ENCODE measurements around the gene ZNF532.
A peak's percentile ranks its signal among the peaks of the same experiment; 100 is the strongest.
"Not testable (repeated sequence)": the region's sequence is repeated elsewhere in the genome, so short reads cannot be mapped to it uniquely, and the experiment has no call there.

Gene ZNF532

DNA sequence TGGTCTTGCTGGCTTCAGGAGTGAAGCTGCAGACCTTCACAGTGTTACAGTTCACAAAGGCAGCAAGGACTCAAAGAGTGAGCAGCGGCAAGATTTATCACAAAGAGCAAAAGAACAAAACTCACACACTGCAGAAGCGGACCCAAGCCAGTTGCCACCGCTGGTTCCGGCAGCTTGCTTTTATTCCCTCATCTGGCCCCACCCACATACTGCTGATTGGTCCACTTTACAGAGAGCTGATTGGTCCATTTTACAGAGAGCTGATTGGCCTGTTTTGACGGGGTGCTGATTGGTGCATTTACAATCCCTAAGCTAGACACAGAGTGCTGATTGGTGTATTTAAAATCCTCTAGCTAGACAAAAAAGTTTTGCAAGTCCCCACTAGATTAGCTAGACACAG is 37.2 kb upstream of the ZNF532 start:
- Mint-ChIP-seq H3K4me3 (no peak overlapping the region), H3K36me3 (ENCODE audit: low read depth) (peaks cover 5% of the 10 kb centered on the region), H3K9me3 (peaks cover 18% of the 10 kb centered on the region), H3K27ac (no peak overlapping the region), H3K4me1 (peaks cover 25% of the 10 kb centered on the region), H3K27me3 (ENCODE audit: low read depth, poor library complexity) (peaks cover 7% of the 10 kb centered on the region)
- no peak for DNase-seq
- TF ChIP-seq, protein P1, sequence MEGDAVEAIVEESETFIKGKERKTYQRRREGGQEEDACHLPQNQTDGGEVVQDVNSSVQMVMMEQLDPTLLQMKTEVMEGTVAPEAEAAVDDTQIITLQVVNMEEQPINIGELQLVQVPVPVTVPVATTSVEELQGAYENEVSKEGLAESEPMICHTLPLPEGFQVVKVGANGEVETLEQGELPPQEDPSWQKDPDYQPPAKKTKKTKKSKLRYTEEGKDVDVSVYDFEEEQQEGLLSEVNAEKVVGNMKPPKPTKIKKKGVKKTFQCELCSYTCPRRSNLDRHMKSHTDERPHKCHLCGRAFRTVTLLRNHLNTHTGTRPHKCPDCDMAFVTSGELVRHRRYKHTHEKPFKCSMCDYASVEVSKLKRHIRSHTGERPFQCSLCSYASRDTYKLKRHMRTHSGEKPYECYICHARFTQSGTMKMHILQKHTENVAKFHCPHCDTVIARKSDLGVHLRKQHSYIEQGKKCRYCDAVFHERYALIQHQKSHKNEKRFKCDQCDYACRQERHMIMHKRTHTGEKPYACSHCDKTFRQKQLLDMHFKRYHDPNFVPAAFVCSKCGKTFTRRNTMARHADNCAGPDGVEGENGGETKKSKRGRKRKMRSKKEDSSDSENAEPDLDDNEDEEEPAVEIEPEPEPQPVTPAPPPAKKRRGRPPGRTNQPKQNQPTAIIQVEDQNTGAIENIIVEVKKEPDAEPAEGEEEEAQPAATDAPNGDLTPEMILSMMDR (IDR thresholded peaks at IDR 0.05) = no peak

DNA sequence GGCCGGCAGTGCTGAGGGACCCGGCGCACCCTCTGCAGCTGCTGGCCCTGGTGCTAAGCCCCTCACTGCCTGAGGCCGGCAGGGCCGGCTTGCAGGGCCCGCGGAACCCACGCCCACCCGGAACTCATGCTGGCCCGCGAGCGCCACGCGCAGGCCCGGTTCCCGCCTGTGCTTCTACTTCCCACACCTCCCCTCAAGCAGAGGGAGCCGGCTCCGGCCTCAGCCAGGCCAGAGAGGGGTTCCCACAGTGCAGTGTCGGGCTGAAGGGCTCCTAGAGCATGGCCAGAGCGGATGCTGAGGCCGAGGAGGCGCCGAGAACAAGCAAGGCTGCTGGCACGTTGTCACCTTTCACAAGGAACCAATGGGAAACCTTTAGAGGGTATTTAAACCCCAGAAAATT is 36.8 kb upstream of the ZNF532 start:
- peaks cover 18% of the 10 kb centered on the region for H3K9me3 Mint-ChIP-seq
- H3K36me3 Mint-ChIP-seq (ENCODE audit: low read depth) = peaks cover 5% of the 10 kb centered on the region
- no peak overlapping the region for H3K27ac Mint-ChIP-seq
- peaks cover 25% of the 10 kb centered on the region for H3K4me1 Mint-ChIP-seq
- H3K4me3 Mint-ChIP-seq = no peak overlapping the region
- DNase-seq = no peak
- peaks cover 7% of the 10 kb centered on the region for H3K27me3 Mint-ChIP-seq (ENCODE audit: low read depth, poor library complexity)
- TF ChIP-seq, protein P1 (IDR thresholded peaks at IDR 0.05) = no peak

DNA sequence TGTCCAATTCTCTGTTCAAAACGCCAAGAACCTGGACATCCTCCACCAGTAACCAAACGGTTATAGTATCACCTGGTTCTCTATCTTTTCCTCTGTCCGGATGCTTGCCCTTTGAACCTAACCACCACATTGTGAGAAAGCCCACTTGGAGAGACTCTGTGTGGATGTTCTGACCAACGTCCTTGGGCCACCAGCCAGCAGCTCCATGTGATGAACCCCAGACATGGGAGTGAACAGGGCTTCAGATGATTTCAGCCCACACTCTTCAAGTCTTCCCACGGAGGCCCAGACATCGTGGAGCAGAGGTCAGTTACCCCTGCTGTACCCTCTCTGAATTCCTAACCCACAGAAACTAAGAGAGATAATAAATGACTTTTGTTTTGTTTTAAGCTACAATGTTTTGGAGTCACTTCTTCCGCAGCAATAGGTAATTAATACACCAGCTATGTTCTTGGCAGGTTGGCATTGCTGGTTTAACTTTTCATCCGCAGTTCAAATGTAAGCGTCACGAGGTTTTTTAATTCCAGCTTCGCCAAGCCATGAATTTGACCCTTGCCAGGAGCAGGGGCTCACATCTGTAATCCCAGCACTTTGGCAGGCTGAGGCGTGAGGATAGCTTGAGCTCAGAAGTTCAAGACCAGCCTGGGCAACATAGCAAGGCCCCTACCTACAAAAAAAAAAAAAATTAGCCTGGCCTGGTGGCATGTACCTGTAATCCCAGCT is 36.1 kb upstream of the ZNF532 start:
- DNase-seq = no peak
- peaks cover 19% of the 10 kb centered on the region for H3K4me1 Mint-ChIP-seq
- H3K27ac Mint-ChIP-seq = no peak overlapping the region
- H3K27me3 Mint-ChIP-seq (ENCODE audit: low read depth, poor library complexity) = peaks cover 7% of the 10 kb centered on the region
- H3K4me3 Mint-ChIP-seq = no peak overlapping the region
- TF ChIP-seq, protein P1 (IDR thresholded peaks at IDR 0.05) = no peak
- H3K36me3 Mint-ChIP-seq (ENCODE audit: low read depth) = peaks cover 5% of the 10 kb centered on the region
- peaks cover 18% of the 10 kb centered on the region for H3K9me3 Mint-ChIP-seq

DNA sequence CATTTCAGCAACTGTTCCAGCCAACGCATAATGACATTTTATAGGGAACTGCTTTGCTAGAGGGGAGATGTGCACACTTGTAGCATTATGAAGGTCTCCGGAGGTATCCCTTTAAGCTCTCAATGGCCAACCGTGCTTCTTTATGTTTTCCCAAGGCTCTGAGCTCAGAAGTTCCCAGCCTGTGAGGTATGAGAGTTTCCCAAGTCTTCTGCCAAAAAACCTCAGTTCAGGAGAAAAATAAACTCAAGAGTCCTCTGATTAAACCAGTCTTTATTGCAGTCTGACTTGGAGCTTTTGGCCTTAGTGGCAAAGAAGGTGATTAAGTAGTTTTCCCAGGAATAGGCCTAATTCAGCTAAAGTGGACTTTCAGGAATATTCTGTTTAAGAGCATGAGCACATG is 35.4 kb upstream of the ZNF532 start:
- Mint-ChIP-seq H3K4me1 (peaks cover 18% of the 10 kb centered on the region), H3K36me3 (ENCODE audit: low read depth) (peaks cover 5% of the 10 kb centered on the region), H3K27me3 (ENCODE audit: low read depth, poor library complexity) (peaks cover 7% of the 10 kb centered on the region), H3K27ac (no peak overlapping the region), H3K9me3 (peaks cover 18% of the 10 kb centered on the region), H3K4me3 (no peak overlapping the region)
- DNase-seq = no peak
- TF ChIP-seq, protein P1 (IDR thresholded peaks at IDR 0.05) = no peak

DNA sequence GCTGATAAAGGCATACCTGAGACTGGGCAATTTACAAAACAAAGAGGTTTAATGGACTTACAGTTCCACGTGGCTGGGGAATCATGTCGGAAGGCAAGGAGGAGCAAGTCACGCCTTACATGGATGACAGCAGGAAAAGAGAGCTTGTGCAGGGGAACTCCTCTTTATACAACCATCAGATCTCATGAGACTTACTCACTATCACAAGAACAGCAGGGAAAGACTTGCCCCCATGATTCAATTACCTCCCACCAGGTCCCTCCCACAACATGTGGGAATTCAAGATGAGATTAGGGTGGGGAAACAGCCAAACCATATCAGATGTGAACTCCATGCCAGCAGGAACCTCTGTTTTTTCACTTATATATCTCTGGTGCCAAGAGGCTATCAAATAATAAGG is 34.8 kb upstream of the ZNF532 start:
- not testable (repeated sequence) for H3K36me3 Mint-ChIP-seq (ENCODE audit: low read depth); H3K4me3 Mint-ChIP-seq; DNase-seq; H3K27me3 Mint-ChIP-seq (ENCODE audit: low read depth, poor library complexity); H3K27ac Mint-ChIP-seq
- Mint-ChIP-seq H3K4me1 (peaks cover 17% of the 10 kb centered on the region), H3K9me3 (peaks cover 18% of the 10 kb centered on the region)

DNA sequence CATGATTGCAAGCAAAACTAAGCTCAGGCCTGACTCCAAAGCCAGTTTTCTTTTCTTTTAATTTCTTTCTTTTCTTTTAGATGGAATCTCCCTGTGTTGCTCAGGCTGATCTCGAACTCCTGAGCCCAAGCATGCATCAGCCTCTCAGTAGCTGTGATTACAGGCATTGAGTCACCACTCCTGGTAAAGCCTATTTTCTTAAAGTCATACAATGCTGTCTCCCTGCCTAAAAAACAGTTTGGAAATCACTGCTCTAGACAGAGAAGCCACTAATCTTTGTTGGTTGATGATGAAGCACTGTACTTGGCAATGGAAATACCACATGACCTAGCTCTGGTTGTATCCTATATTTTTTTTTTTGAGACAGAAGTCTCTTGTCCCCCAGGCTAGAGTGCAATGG is 33.1 kb upstream of the ZNF532 start:
- DNase-seq = no peak
- TF ChIP-seq, protein P1 (IDR thresholded peaks at IDR 0.05) = no peak
- Mint-ChIP-seq H3K4me3 (no peak overlapping the region), H3K27me3 (ENCODE audit: low read depth, poor library complexity) (peaks cover 7% of the 10 kb centered on the region), H3K9me3 (peaks cover 18% of the 10 kb centered on the region), H3K4me1 (peaks cover 17% of the 10 kb centered on the region), H3K36me3 (ENCODE audit: low read depth) (peaks cover 5% of the 10 kb centered on the region), H3K27ac (peak overlapping the region; percentile 39)
